Stimulated activated CD8-positive, alpha-beta memory T cell treated with anti-CD3 and anti-CD28 coated beads, Interleukin-2, amount 100 ng/mL, for 48 hours (primary cell): ENCODE results near the gene FLYWCH2.
A peak's percentile ranks its signal among the peaks of the same experiment; 100 is the strongest.

Experiments used
- DNase-seq, 2 donors: peaks; one replicate each; pipeline ENCODE4 v3.0.0-alpha.2; 2020; ENCODE audit warnings: low read depth in 2 of 2

FLYWCH2 gene

GRCh38 chr16:2882650-2883457 lies at the start of gene FLYWCH2:
FLYWCH2 (plus strand) TSS chr16:2883215; CDS start chr16:2896450, 13,235 bp downstream.
- peak; percentile 99 to 100 for DNase-seq

GRCh38 chr16:2833776-2834175 lies 49.2 kb upstream of the FLYWCH2 start:
- no peak for DNase-seq

- no peak for DNase-seq
Observed at GRCh38 chr16:2834968-2835367, 48.0 kb upstream of the FLYWCH2 start.

GRCh38 chr16:2835638-2836493 lies 47.1 kb upstream of the FLYWCH2 start:
- DNase-seq: no peak

GRCh38 chr16:2836646-2837508 lies 46.1 kb upstream of the FLYWCH2 start:
- no peak for DNase-seq

- DNase-seq: peak; percentile 38 to 53
Observed at GRCh38 chr16:2838928-2839327, 44.1 kb upstream of the FLYWCH2 start.

- no peak for DNase-seq
Observed at GRCh38 chr16:2839650-2840450, 43.2 kb upstream of the FLYWCH2 start.

- DNase-seq: no peak
Observed at GRCh38 chr16:2840914-2841313, 42.1 kb upstream of the FLYWCH2 start.

- no peak for DNase-seq
Observed at GRCh38 chr16:2841606-2842339, 41.2 kb upstream of the FLYWCH2 start.

- DNase-seq: peak; percentile 84 to 86
Observed at GRCh38 chr16:2842340-2843000, 40.5 kb upstream of the FLYWCH2 start.

GRCh38 chr16:2843526-2843925 lies 39.5 kb upstream of the FLYWCH2 start:
- no peak for DNase-seq

GRCh38 chr16:2845116-2845515 lies 37.9 kb upstream of the FLYWCH2 start:
- no peak for DNase-seq

- DNase-seq: no peak
Observed at GRCh38 chr16:2846511-2847310, 36.3 kb upstream of the FLYWCH2 start.

- DNase-seq: no peak
Observed at GRCh38 chr16:2848933-2849725, 33.9 kb upstream of the FLYWCH2 start.

- no peak for DNase-seq
Observed at GRCh38 chr16:2852003-2852730, 30.8 kb upstream of the FLYWCH2 start.

- DNase-seq: no peak
Observed at GRCh38 chr16:2852731-2853507, 30.1 kb upstream of the FLYWCH2 start.
